GM12892 (cell line): ENCODE data around the gene VAMP3.

Source experiments
- POLR2A ChIP-seq: IDR thresholded peaks from 2 replicates; pipeline ENCODE4 v1.6.1; 2011; ENCODE audit warnings: low read depth, low read length, control low read depth
- TAF1 ChIP-seq: IDR thresholded peaks from 2 replicates; pipeline ENCODE4 v1.6.1; 2011; ENCODE audit warnings: low read depth, mild to moderate bottlenecking, control low read depth, low read length, borderline replicate concordance

GRCh38 chr1:7761103-7761502 lies 10.0 kb upstream of the VAMP3 start:
- TF ChIP-seq POLR2A: no peak
- no peak for TF ChIP-seq TAF1
